Endothelial cell of umbilical vein (primary cell): ENCODE data around the gene NKG7. TPM values are rescaled to one million over a fixed set of nuclear protein-coding genes. Genes with fewer than 3 reads are reported as not detected.

ENCODE experiments used
- BruUV-seq: library from RNA; stranded (reverse); fragments of 400-500 nt; replicated peaks from 2 replicates; lab custom pipeline; 2021; lab: Mats Ljungman, UMichigan
- CTCF ChIA-PET: fragments of 300-600, 350-600 bp; sonication (Branson Sonifier 250); formaldehyde crosslinking; loops from one replicate; lab custom pipeline; 2021; ENCODE audit warnings: antibody characterized with exemption, inconsistent platforms; lab: Charles Lee
- POLR2A ChIA-PET: fragments of 300-600, 350-600 bp; sonication (Branson Sonifier 250); formaldehyde crosslinking; loops from one replicate; lab custom pipeline; 2021; ENCODE audit warnings: antibody characterized with exemption, inconsistent platforms; lab: Charles Lee
- DNase-seq: peaks from one replicate; pipeline ENCODE4 v3.0.0-alpha.2; 2011; ENCODE audit warnings: low read depth, low spot score
- FAIRE-seq: peaks from 2 replicates; lab custom pipeline; 2011; peaks lifted over from hg19 to GRCh38; lab: Jason Lieb, UNC
- H2AFZ ChIP-seq: 2 replicates; pipeline ENCODE4 v1.6.0; 2012; ENCODE audit warnings: low read depth, low read length, control low read depth, inconsistent platforms
- H3K27ac ChIP-seq: 2 replicates; pipeline ENCODE4 v1.5.1; 2011; ENCODE audit warnings: low read depth, mild to moderate bottlenecking, control low read depth, low read length, moderate library complexity; ENCODE audit not compliant: insufficient read depth
- H3K27me3 ChIP-seq, 2 experiments: 2 replicates each; pipeline versions ENCODE4 v1.6.0 to v1.6.1; 2011; ENCODE audit warnings: low read length in 2 of 2, mixed read lengths in 1 of 2; ENCODE audit not compliant: control insufficient read depth in 2 of 2, insufficient read depth in 2 of 2
- H3K36me3 ChIP-seq, 2 experiments: 2 replicates in 1 of 2; 3 replicates in 1 of 2; pipeline ENCODE4 v1.5.1; 2011; ENCODE audit warnings: low read length in 2 of 2, mild to moderate bottlenecking in 1 of 2, moderate library complexity in 1 of 2; ENCODE audit not compliant: control insufficient read depth in 2 of 2, insufficient read depth in 2 of 2; ENCODE audit errors: extremely low read depth in 1 of 2
- H3K4me1 ChIP-seq: 3 replicates; pipeline ENCODE4 v1.5.1; 2011; ENCODE audit warnings: mild to moderate bottlenecking, low read length; ENCODE audit not compliant: control insufficient read depth, insufficient read depth; ENCODE audit errors: extremely low read depth
- H3K4me2 ChIP-seq: 2 replicates; pipeline ENCODE4 v1.6.1; 2011; ENCODE audit warnings: low read length, control low read depth, mixed read lengths; ENCODE audit not compliant: insufficient read depth
- H3K4me3 ChIP-seq, 3 experiments: fragments of 200-600 bp in 1 of 3; sonication (generic), shearing (Covaris generic) in 1 of 3; replicated peaks in 1 of 3; 2 replicates each; pipeline ENCODE4 v1.5.1; 2011 to 2016; ENCODE audit warnings: control low read depth in 3 of 3, low read length in 3 of 3, mild to moderate bottlenecking in 2 of 3, inconsistent platforms in 1 of 3, low read depth in 1 of 3, moderate library complexity in 1 of 3; ENCODE audit not compliant: insufficient read depth in 1 of 3
- H3K79me2 ChIP-seq: 2 replicates; pipeline ENCODE4 v1.6.0; 2012; ENCODE audit warnings: low read length, inconsistent platforms; ENCODE audit not compliant: control insufficient read depth, insufficient read depth
- H3K9ac ChIP-seq: replicated peaks from 2 replicates; pipeline ENCODE3; 2011; ENCODE audit warnings: low read length, control low read depth; ENCODE audit not compliant: insufficient read depth; ENCODE audit errors: extremely low read depth
- H3K9me1 ChIP-seq: replicated peaks from 3 replicates; pipeline ENCODE4 v1.6.0; 2011; ENCODE audit warnings: mild to moderate bottlenecking, low read length; ENCODE audit not compliant: control insufficient read depth, insufficient read depth; ENCODE audit errors: extremely low read depth
- H3K9me3 ChIP-seq: replicated peaks from 2 replicates; pipeline ENCODE4 v1.5.1; 2012; ENCODE audit warnings: low read length, inconsistent platforms; ENCODE audit not compliant: control insufficient read depth, insufficient read depth
- H4K20me1 ChIP-seq: replicated peaks from 2 replicates; pipeline ENCODE3; 2011; ENCODE audit warnings: mild to moderate bottlenecking, low read length; ENCODE audit not compliant: control insufficient read depth, insufficient read depth; ENCODE audit errors: extremely low read depth
- CTCF ChIP-seq, 2 donors: IDR thresholded peaks; 1 replicate in 1 of 2; 2 replicates in 1 of 2; pipeline ENCODE4 v1.5.1; 2011; ENCODE audit warnings: low read length in 2 of 2, mild to moderate bottlenecking in 2 of 2, moderate library complexity in 2 of 2, control low read depth in 1 of 2, inconsistent platforms in 1 of 2, low read depth in 1 of 2; ENCODE audit not compliant: insufficient read depth in 1 of 2; ENCODE audit errors: extremely low read depth in 1 of 2
- EZH2 ChIP-seq: IDR thresholded peaks from 2 replicates; pipeline ENCODE4 v1.6.1; 2012; ENCODE audit warnings: borderline replicate concordance, low read depth, mild to moderate bottlenecking, moderate library complexity, low read length, inconsistent platforms; ENCODE audit not compliant: severe bottlenecking
- FOS ChIP-seq: IDR thresholded peaks from 2 replicates; pipeline ENCODE4 v1.6.1; 2011; ENCODE audit warnings: mild to moderate bottlenecking, low read length, moderate library complexity, borderline replicate concordance; ENCODE audit not compliant: insufficient read depth
- GATA2 ChIP-seq: IDR thresholded peaks from 2 replicates; pipeline ENCODE4 v1.7.0; 2011; ENCODE audit warnings: low read depth, mild to moderate bottlenecking, moderate library complexity, mixed read lengths, low read length; ENCODE audit not compliant: insufficient read length, insufficient read depth
- JUN ChIP-seq: IDR thresholded peaks from 2 replicates; pipeline ENCODE4 v1.6.1; 2011; ENCODE audit warnings: borderline replicate concordance, low read depth; ENCODE audit not compliant: insufficient read length, insufficient read depth
- MAX ChIP-seq: IDR thresholded peaks from 2 replicates; pipeline ENCODE4 v1.6.1; 2011; ENCODE audit not compliant: insufficient read depth, insufficient read length
- MYC ChIP-seq: IDR thresholded peaks from one replicate; pipeline ENCODE4 v1.6.1; 2011; ENCODE audit warnings: mild to moderate bottlenecking, low read depth, low read length
- POLR2A ChIP-seq: IDR thresholded peaks from 2 replicates; pipeline ENCODE4 v1.6.1; 2012; ENCODE audit warnings: low read depth, mild to moderate bottlenecking, control low read depth, low read length
- POLR2AphosphoS5 ChIP-seq: IDR thresholded peaks from 2 replicates; pipeline ENCODE4 v1.6.1; 2012; ENCODE audit warnings: low read depth, mild to moderate bottlenecking, control low read depth, low read length, moderate library complexity; ENCODE audit not compliant: insufficient read depth
- dilution Hi-C: fragments of 300-500 bp; cut with MboI; formaldehyde crosslinking; loops from one replicate; pipeline ENCODE4 v1.15.0; 2019; ENCODE audit warnings: low sequenced_read_pairs; ENCODE audit not compliant: extremely low pct_ligation_motif_present
- intact Hi-C: fragments of 100-400 bp; cut with micrococcal nuclease; formaldehyde crosslinking; loops from one replicate; pipeline ENCODE4 v1.10.0; 2022
- polyA plus RNA-seq, 4 experiments: library from polyadenylated mRNA; depleted of rRNA in 3 of 4; stranded (reverse) in 3 of 4; unstranded in 1 of 4; fragments of >200 nt; gene quantifications; 2 replicates each; pipeline versions ENCODE4 v1.2.1 to v1.2.3, GENCODE V29; 2011 to 2012; ENCODE audit warnings: missing spikeins in 1 of 4
- total RNA-seq: library from RNA; stranded (reverse); gene quantifications from 2 replicates; pipeline ENCODE4 v1.2.3, GENCODE V29; 2021

NKG7 gene
- total and polyA plus RNA-seq, 2 donors (not counting 3 experiments of a cell fraction or from before 2014, with no cell fraction given) = not detected

GRCh38 chr19:51333836-51334460 lies 38.5 kb downstream of the NKG7 start:
- no peak overlapping the region for H2AFZ ChIP-seq
- ChIA-PET CTCF (no interaction called here), POLR2A (no interaction called here)
- H3K4me3 ChIP-seq = no peak overlapping the region
- no peaks in the 10 kb centered on the region for H3K9me3 ChIP-seq
- no peaks in the 10 kb centered on the region for H4K20me1 ChIP-seq
- H3K27me3 ChIP-seq = no peaks in the 10 kb centered on the region
- no peaks in the 10 kb centered on the region for H3K79me2 ChIP-seq
- no peak overlapping the region for H3K4me2 ChIP-seq
- TF ChIP-seq JUN = no peak
- TF ChIP-seq FOS = no peak
- TF ChIP-seq CTCF (IDR thresholded peaks at IDR 0.05; ENCODE audit: extremely low read depth in 1 of 2, insufficient read depth in 1 of 2, low read depth in 1 of 2, low read length in 2 of 2) = no peak
- TF ChIP-seq MYC = no peak
- TF ChIP-seq POLR2AphosphoS5 = no peak
- TF ChIP-seq POLR2A = no peak
- no peak for TF ChIP-seq EZH2
- TF ChIP-seq GATA2 = no peak
- TF ChIP-seq MAX = no peak
- no peak overlapping the region for H3K27ac ChIP-seq
- H3K4me1 ChIP-seq = no peaks in the 10 kb centered on the region
- no peak overlapping the region for H3K9ac ChIP-seq
- BruUV-seq = no TSS peak
- FAIRE-seq (no peak), DNase-seq (no peak)
- intact Hi-C loops (no loop called here), dilution Hi-C loops (no loop called here)
- no peaks in the 10 kb centered on the region for H3K36me3 ChIP-seq
- no peaks in the 10 kb centered on the region for H3K9me1 ChIP-seq
